ENCODE data around the gene NLRC5.
"Not testable (repeated sequence)": the region's sequence is repeated elsewhere in the genome, so short reads cannot be mapped to it uniquely, and the experiment has no call there.

NLRC5 gene

DNA sequence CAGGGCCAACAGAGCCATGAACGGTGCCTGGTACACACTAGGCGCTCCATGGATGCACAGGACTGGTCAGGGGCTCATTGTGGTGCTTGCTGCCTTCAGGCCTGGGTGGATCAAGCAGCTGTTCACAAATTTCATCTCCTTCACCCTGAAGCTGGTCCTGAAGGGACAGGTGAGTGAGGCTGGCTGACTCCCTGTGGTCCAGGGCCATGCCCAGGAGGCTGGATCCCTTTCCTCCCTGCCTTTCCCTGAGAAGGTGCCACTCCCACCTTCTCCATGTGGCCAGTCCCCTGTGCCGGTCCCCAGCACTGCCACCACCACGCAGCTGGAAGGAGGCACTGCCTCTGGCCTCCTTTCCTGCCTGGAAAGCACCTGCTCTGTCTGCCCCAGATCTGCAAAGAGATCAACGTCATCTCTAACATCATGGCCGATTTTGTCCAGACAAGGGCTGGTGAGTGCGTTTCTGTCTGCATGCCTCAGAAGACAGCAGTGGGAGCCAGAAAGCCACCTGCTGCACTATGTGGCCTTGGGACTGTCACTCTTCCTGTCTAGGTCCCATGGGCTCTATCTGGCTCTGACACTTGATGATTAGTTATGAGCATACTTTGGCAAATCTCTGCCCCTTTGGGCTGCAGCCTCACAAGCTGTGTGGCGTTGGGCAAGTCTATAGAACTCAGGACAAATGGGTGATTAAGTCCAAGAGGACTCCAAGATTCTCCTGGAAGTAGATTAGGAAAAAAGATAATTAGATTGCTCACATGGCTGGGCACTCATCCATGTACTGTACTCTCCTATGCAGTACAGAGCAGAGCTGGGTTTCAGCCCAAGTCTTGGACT is 18.2 kb upstream of the NLRC5 start:
- peak; percentile 54 for DNase-seq (ENCODE audit: low spot score)
- TF ChIP-seq, protein P1, sequence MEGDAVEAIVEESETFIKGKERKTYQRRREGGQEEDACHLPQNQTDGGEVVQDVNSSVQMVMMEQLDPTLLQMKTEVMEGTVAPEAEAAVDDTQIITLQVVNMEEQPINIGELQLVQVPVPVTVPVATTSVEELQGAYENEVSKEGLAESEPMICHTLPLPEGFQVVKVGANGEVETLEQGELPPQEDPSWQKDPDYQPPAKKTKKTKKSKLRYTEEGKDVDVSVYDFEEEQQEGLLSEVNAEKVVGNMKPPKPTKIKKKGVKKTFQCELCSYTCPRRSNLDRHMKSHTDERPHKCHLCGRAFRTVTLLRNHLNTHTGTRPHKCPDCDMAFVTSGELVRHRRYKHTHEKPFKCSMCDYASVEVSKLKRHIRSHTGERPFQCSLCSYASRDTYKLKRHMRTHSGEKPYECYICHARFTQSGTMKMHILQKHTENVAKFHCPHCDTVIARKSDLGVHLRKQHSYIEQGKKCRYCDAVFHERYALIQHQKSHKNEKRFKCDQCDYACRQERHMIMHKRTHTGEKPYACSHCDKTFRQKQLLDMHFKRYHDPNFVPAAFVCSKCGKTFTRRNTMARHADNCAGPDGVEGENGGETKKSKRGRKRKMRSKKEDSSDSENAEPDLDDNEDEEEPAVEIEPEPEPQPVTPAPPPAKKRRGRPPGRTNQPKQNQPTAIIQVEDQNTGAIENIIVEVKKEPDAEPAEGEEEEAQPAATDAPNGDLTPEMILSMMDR (IDR thresholded peaks at IDR 0.05; ENCODE audit: extremely low read depth, missing control alignments): no peak

DNA sequence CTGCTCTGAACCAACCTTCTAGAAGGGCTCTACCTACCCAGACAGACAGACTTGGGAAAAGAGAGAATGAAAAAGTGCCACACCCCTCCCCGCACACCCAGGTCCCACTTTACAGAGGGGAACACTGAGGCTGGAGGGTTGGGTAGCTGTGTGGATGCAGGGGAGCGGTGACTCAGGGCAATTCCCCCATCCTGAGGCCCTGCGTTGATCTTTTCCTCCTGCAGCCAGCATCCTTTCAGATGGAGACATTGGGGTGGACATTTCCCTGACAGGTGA is 17.7 kb upstream of the NLRC5 start:
- TF ChIP-seq, protein P1 (IDR thresholded peaks at IDR 0.05; ENCODE audit: extremely low read depth, missing control alignments): no peak
- no peak for DNase-seq (ENCODE audit: low spot score)

DNA sequence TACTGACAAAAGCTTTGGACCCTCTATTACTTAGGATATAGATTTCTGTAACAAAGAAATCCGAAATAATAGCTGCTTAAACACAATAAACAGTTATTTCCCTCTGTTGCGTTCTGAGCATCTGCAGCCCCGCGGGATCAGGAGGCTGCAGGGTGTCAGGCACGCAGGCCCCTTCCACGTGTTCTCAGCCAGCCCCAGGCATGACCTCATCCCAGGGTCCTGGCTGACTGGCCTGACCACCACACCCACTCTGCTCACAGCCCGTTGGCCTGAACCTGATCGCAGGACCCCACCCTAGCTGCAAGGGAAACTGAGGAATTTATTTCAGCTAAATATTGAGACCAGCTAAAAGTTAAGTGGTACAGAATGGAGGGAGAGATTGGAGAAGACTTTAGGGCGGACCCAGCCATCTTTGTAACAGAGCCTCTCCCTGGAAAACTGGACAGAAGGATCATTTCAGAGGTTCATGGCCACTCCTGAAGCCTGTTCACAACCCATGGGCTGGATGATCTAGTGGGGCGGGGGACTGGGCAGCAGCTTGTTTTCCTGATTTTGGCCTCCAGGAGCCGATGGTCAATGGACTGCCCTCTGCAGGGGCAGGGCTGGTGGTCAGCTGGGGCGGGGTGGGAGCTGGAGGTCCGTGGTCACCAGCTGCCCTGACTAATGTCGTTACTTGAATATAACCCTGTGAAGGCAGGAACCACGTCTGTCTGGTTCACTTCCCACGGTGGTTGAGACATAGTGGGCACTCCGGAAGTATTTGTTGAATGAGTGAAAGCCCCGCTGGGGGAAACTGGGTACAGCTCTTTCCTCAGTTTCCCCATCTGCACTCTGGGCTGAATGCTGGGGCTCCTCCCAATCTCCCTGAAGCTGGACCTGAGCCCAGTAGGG is 16.7 kb upstream of the NLRC5 start:
- TF ChIP-seq, protein P1 (IDR thresholded peaks at IDR 0.05; ENCODE audit: extremely low read depth, missing control alignments): no peak

DNA sequence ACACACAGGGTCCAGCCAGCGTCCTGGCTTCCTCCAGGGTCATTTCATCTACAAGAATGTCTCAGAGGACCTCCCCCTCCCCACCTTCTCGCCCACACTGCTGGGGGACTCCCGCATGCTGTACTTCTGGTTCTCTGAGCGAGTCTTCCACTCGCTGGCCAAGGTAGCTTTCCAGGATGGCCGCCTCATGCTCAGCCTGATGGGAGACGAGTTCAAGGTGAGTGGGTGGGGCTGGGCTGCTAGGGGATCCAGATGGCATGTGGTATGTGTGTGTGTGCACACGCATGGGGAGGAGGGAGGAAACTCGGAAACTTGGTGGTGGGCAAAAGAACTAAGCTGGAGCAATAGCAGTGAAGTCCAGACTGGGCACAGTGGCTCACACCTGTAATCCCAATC is 16.1 kb upstream of the NLRC5 start:
- DNase-seq (ENCODE audit: low spot score): no peak
- TF ChIP-seq, protein P1 (IDR thresholded peaks at IDR 0.05; ENCODE audit: extremely low read depth, missing control alignments): no peak

More for the DNA sequence above, 16.7 kb upstream of the NLRC5 start:
- DNase-seq (ENCODE audit: low spot score): no peak

- not testable (repeated sequence) for DNase-seq (ENCODE audit: low spot score)
Measured at GRCh38 chr16:56973899-56974298, 15.5 kb upstream of the NLRC5 start.

- TF ChIP-seq, protein P1 (IDR thresholded peaks at IDR 0.05; ENCODE audit: extremely low read depth, missing control alignments): no peak
- DNase-seq (ENCODE audit: low spot score): no peak
Measured at GRCh38 chr16:56974549-56975300, 14.6 kb upstream of the NLRC5 start.

DNA sequence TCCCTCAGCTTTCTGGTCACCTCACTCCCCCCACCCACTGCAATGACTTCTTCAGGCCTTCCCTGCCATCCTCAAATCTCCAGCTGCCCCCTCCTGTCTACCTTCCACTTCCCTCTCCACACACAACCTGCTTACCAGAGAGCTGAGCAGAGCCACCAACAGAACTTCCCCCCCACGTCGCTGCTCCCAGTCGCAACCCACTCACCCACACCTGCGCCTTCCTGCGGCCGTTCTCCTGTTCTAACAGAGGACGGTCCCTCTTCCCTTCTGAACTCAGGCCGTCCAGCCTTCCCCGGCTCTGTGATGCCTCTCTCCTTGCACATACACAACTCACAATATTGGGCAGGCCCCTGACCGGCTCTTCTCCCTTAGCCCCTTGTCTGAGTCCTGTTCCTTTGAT is 13.6 kb upstream of the NLRC5 start:
- no peak for DNase-seq (ENCODE audit: low spot score)
- TF ChIP-seq, protein P1 (IDR thresholded peaks at IDR 0.05; ENCODE audit: extremely low read depth, missing control alignments): no peak

All from GM20000 (cell line).